Retina (tissue), 1 donor: ENCODE data around the gene RNF220.
A peak's percentile ranks its signal among the peaks of the same experiment; 100 is the strongest.
"Not testable (repeated sequence)": the region's sequence is repeated elsewhere in the genome, so short reads cannot be mapped to it uniquely, and the experiment has no call there.

ENCODE experiments used
- DNase-seq: peaks from one replicate; pipeline ENCODE4 v3.0.0-alpha.2; 2016

RNF220 gene

DNA sequence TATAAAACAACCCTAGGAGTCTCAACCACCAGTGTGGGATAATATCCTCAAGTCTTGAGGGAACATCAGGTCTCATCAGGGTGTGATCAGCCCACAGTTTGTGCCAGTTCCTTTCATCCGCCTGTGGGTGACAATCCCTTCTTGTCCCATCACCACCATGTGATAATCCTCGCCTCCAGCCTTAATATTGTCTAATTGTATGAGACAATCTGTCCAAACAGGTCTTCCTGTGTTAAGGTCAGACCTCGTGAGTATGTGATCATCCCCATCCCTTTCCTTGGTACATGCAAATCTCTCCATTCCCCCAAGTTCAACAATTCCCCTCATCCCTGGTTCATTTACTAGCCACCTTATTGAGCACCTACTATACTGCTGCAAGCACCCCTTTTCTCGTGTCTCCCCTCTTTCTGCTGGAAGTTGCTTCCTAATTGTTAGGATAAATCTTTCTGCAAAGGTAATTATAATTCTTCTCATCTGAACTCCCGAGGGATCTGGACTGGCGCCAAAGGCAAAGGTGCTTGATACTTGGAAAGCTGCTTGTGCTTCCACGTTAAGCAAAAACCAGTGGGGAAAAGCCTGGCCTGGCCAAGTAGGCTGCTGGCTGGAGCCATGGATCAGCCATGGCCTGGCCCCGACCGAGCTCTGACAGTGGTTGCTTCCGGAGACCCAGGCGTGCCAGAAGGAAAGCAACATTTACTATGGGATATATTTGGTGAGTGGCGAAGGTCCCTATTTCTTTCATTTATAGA lies 92.5 kb downstream of the RNF220 start:
- no peak for DNase-seq

GRCh38 chr1:44499306-44499705 lies 94.3 kb downstream of the RNF220 start:
- DNase-seq: no peak

- peak; percentile 77 for DNase-seq
Measured at GRCh38 chr1:44500181-44501046, 95.4 kb downstream of the RNF220 start.

- DNase-seq: peak; percentile 59
Measured at GRCh38 chr1:44501047-44501890, 96.2 kb downstream of the RNF220 start.

- DNase-seq: not testable (repeated sequence)
Measured at GRCh38 chr1:44502823-44503222, 97.8 kb downstream of the RNF220 start.

DNA sequence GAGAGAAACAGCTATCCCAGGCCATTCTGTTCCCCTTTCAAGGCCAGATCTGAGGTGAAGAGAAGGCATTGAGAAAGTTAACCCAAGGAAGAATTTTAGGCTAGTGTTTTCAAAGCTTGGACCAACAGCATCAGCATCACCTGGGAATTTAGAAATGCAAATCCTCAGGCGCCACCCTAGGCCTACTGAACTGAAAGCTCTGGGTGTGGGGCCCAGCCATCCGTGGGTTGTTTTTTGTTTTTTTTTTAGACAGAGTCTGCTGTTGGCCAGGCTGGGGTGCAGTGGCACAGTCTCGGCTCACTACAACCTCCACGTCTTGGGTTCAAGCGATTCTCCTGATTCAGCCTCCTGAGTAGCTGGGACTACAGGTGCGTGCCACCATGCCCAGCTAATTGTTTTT lies 98.6 kb downstream of the RNF220 start:
- no peak for DNase-seq

GRCh38 chr1:44505210-44505993 lies 100.3 kb downstream of the RNF220 start:
- peak; percentile 72 for DNase-seq

DNA sequence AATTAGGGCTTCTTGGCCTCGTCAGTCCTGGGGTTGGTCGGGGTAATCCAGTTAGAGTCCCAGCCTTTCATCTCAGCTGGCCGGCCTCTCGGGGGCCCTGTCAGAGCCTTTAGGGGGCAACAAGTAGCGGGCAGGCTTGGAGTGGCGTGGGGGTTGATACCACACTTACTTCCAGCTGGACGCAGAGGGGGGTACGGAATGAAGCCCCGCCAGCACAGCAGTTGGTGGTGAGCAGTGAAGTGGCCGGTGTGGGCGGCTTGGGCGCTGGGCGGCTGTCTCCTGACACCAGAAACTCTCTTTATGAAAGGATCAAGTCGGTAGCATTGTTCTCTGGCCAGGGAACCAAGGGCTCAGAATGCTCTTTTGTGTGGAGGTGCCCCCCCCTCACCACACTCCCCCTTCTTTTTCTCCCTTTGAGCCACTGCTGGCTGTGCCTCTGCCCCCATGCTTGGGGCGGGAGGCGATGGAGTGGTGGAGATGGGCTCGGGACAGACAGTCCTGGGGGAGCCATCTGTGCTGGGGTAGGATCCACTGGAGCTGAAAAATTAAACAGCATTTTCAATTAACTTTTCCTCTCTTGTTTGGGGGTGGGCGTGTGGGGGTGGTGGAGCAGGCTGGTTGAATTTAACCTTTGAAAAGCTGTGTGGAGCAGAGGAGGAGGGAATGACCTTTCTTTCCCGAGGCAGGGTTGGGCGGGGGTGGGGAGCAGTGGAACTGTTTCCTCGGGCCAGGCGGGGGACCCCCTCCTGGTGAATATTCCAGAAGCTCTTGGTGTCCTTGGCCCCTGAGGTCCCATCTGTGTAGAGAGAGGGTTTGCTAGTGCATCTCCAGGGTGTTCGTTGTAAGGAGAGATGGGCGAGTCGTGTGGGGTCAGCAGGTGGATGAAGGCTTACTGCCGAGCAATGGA lies 102.7 kb downstream of the RNF220 start:
- DNase-seq: peak; percentile 85

DNA sequence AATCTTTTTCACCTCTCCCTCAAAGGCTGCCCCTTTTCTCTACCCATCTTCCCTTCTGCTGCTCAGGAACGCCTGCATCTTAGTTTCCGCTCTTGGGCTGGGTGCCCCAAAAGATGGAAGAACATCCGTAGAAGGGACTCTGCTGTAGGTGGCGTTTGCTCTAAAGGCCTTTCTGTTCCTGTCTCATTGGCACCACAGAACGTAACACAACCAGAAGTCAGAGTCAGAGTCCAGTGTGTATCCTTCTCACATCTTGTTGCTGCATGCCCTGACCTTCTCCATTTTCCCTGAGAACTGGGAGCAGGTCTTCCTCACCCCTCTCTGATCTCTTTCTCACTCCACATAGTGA lies 103.3 kb downstream of the RNF220 start:
- no peak for DNase-seq

DNA sequence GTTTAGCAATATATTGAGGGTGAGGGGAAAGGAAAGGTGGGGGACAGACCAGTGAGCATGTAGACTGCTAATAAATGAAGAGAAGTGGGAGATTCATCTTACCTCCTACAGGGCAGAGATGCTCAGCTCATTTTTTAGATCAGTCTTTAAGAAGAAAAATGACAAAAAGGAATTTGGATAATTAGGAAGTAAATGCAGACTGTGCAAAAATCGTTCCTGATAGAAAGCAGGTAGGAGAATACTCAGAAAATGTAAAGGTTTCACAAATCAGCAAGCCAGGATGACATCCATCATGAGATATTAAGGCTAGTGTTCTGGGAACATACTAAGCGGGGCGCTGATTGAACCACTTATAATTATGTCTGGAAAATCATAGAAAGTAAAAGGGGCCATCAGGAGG lies 106.3 kb downstream of the RNF220 start:
- no peak for DNase-seq

DNA sequence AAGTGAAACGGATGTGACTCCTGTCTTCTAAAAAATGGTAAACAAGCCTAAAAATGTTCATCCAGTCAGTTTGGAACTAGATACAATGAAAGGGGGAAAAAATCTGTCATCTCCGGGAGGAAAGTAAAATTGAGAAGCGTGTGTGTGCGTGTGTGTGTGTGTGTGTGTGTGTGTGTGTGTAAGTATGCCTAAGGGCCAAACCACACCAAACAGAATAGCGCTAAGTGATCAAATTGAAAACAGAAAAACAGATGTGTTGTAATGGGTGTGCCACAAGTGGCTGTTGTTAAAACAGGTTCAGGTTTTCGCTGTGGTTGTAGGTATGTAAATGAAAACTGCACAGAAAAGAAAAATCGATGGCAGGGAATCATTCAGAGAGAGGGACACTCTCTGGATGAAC lies 106.7 kb downstream of the RNF220 start:
- DNase-seq: no peak

DNA sequence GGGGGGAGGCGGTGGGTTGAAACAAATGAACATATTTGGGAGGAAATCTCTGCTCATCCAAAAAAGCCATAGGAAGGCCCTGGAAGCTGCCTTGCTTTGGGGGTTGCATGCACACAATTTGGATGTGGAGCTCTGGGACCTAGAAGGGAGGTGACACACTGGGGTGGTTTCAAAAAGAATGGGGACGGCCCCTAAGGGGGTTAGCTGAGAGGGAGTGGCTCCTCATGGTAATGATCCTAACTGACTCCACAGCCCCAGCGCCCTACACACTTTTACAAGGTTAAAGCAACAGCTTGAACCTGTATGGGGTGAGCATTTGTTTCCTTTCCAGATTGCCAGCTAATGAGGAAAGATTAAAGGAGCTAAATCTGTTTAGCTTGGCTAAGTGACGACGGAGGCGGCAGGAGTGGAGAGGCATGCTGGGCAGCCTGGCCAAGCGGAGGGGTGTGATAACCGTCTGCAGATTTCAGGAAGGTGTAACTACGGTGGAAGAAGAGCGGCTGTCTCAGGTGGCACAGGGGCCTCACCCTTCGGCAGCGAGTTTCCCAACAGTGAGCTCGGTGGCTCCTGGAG lies 107.3 kb downstream of the RNF220 start:
- DNase-seq: no peak

DNA sequence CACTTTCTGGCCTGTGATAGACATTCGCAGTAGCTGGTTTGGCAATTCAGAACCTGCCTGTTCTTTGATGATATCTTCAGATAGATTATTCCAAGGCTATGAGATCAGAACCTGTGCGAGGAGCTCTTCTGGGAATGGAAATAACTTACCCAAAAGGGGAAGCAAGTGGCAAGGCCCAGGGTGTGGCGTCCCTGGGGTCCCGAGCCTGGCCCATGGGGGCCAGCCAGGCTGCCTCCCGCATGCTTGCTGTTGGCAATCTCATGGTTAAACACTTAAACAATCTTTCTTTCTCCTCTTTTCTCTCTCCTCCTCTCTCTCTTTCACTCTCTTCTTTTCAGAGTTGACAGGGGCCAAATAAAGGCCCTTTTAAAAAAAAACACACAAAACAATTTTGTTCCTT lies 108.1 kb downstream of the RNF220 start:
- no peak for DNase-seq

DNA sequence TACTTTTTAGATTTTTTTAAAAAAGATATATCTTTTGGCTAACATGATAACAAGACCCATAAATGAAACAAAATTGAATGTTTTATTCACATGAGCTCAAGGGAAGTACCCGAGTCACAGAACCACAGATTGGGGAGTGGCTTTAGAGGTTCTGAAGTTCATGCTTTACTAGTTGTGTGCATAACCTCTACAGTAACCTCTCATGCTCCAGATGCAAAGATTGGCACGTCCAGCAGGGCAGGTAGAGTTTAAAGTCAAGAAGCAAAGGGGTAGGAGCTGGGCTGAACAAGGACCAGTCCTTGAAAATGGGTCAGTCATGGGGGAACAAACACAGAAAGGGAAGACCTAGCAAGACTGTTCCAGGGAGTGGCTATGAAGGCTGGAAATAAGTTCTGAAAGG lies 109.6 kb downstream of the RNF220 start:
- DNase-seq: no peak

- DNase-seq: no peak
Measured at GRCh38 chr1:44515416-44515815, 110.4 kb downstream of the RNF220 start.

GRCh38 chr1:44519035-44519676 lies 114.1 kb downstream of the RNF220 start:
- DNase-seq: no peak

- no peak for DNase-seq
Measured at GRCh38 chr1:44521378-44522080, 116.5 kb downstream of the RNF220 start.

DNA sequence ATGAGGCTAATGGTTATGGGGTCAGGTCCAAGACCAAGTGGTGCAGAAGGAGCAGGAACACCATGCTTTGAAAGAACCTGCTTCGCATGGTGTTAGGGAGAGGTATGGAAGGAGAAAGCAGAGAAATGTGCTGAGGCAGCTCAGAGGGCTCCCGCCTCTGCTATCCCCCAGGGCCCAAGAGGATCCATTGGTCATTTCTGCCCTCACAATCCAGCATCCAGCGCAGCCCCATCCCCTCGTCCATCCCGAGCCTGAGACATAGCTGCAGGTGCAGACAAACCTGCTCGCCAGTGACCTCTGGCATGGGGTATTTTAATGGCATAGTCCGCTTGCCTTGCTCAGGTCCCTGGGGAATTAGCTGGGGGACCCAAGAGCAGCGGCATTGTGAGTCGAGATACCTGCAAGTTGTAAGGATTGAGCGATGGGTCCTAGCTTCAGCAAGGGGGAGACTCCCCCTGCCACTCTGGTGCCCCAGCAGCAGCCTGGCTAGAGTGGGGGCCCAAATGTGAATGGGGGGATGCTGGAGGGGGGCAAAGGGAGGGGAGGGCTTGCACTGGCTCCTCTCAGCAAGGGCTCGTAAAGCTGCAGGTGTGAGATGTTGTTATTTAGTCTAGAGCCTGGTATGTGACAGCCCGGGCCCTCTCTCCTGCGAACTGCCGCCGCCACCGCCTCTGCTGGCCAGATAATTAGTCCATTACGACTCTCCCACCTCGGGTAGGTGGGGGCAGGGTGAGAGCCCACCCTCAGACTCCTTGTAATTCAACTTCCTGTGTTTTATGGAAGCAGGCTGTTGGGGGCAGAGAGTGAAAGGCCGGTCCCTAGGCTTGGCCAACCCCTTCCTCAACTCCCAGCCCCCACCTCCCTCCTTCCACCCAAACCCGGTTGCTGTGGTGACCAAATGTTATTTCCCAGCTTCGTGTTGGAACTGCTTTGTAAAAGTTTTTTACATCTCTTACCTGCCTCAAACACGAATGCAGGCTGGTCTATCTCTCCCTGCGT lies 118.8 kb downstream of the RNF220 start:
- peak; percentile 49 for DNase-seq
